Measurements from ENCODE around the gene SMARCA4.

SMARCA4 gene

GRCh38 chr19:10960314-10961072 is at the start of gene SMARCA4:
Gene SMARCA4 (plus strand): TSS chr19:10961030. CDS start chr19:10984152, 23,122 bp downstream.
- peak within 1 kb of the TSS; percentile 66 for H3K4me3 ChIP-seq (ENCODE audit: low read length)
- H3K9me3 ChIP-seq (ENCODE audit: control insufficient read depth, low read length): no peaks in the 10 kb centered on the region
- H3K4me1 ChIP-seq (ENCODE audit: control insufficient read depth, insufficient read depth, low read length): peaks cover 25% of the 10 kb centered on the region
- no peaks in the 10 kb centered on the region for H3K27me3 ChIP-seq (ENCODE audit: control insufficient read depth, insufficient read depth, low read length)
- no peaks in the 10 kb centered on the region for H3K36me3 ChIP-seq (ENCODE audit: control insufficient read depth, insufficient read depth, low read length)
- peak within 1 kb of the TSS; percentile 83 for H3K9ac ChIP-seq (ENCODE audit: low read length)

- H3K27me3 ChIP-seq (ENCODE audit: control insufficient read depth, insufficient read depth, low read length): no peaks in the 10 kb centered on the region
- no peaks in the 10 kb centered on the region for H3K9me3 ChIP-seq (ENCODE audit: control insufficient read depth, low read length)
- H3K4me3 ChIP-seq (ENCODE audit: low read length): no peak overlapping the region
- peaks cover 6% of the 10 kb centered on the region for H3K4me1 ChIP-seq (ENCODE audit: control insufficient read depth, insufficient read depth, low read length)
- H3K36me3 ChIP-seq (ENCODE audit: control insufficient read depth, insufficient read depth, low read length): peaks cover 7% of the 10 kb centered on the region
- H3K9ac ChIP-seq (ENCODE audit: low read length): no peak overlapping the region
Measured at GRCh38 chr19:10911579-10912363, 49.1 kb upstream of the SMARCA4 start.

- H3K36me3 ChIP-seq (ENCODE audit: control insufficient read depth, insufficient read depth, low read length): peaks cover 7% of the 10 kb centered on the region
- no peak overlapping the region for H3K4me3 ChIP-seq (ENCODE audit: low read length)
- no peaks in the 10 kb centered on the region for H3K27me3 ChIP-seq (ENCODE audit: control insufficient read depth, insufficient read depth, low read length)
- no peak overlapping the region for H3K9ac ChIP-seq (ENCODE audit: low read length)
- H3K9me3 ChIP-seq (ENCODE audit: control insufficient read depth, low read length): no peaks in the 10 kb centered on the region
- peaks cover 6% of the 10 kb centered on the region for H3K4me1 ChIP-seq (ENCODE audit: control insufficient read depth, insufficient read depth, low read length)
Measured at GRCh38 chr19:10912619-10913018, 48.2 kb upstream of the SMARCA4 start.

- H3K4me1 ChIP-seq (ENCODE audit: control insufficient read depth, insufficient read depth, low read length): peaks cover 6% of the 10 kb centered on the region
- H3K9me3 ChIP-seq (ENCODE audit: control insufficient read depth, low read length): no peaks in the 10 kb centered on the region
- H3K4me3 ChIP-seq (ENCODE audit: low read length): no peak overlapping the region
- no peaks in the 10 kb centered on the region for H3K36me3 ChIP-seq (ENCODE audit: control insufficient read depth, insufficient read depth, low read length)
- H3K9ac ChIP-seq (ENCODE audit: low read length): no peak overlapping the region
- H3K27me3 ChIP-seq (ENCODE audit: control insufficient read depth, insufficient read depth, low read length): no peaks in the 10 kb centered on the region
Measured at GRCh38 chr19:10913716-10914340, 47.0 kb upstream of the SMARCA4 start.

- peaks cover 6% of the 10 kb centered on the region for H3K4me1 ChIP-seq (ENCODE audit: control insufficient read depth, insufficient read depth, low read length)
- no peaks in the 10 kb centered on the region for H3K27me3 ChIP-seq (ENCODE audit: control insufficient read depth, insufficient read depth, low read length)
- H3K36me3 ChIP-seq (ENCODE audit: control insufficient read depth, insufficient read depth, low read length): peaks cover 7% of the 10 kb centered on the region
- H3K4me3 ChIP-seq (ENCODE audit: low read length): no peak overlapping the region
- H3K9ac ChIP-seq (ENCODE audit: low read length): no peak overlapping the region
- H3K9me3 ChIP-seq (ENCODE audit: control insufficient read depth, low read length): no peaks in the 10 kb centered on the region
Measured at GRCh38 chr19:10915130-10916091, 45.4 kb upstream of the SMARCA4 start.

- H3K4me3 ChIP-seq (ENCODE audit: low read length): no peak overlapping the region
- no peaks in the 10 kb centered on the region for H3K9me3 ChIP-seq (ENCODE audit: control insufficient read depth, low read length)
- no peak overlapping the region for H3K9ac ChIP-seq (ENCODE audit: low read length)
- peaks cover 6% of the 10 kb centered on the region for H3K4me1 ChIP-seq (ENCODE audit: control insufficient read depth, insufficient read depth, low read length)
- no peaks in the 10 kb centered on the region for H3K27me3 ChIP-seq (ENCODE audit: control insufficient read depth, insufficient read depth, low read length)
- peaks cover 7% of the 10 kb centered on the region for H3K36me3 ChIP-seq (ENCODE audit: control insufficient read depth, insufficient read depth, low read length)
Measured at GRCh38 chr19:10916602-10917001, 44.2 kb upstream of the SMARCA4 start.

GRCh38 chr19:10918359-10918758 is 42.5 kb upstream of the SMARCA4 start:
- Histone ChIP-seq H3K4me3 (ENCODE audit: low read length) (no peak overlapping the region), H3K36me3 (ENCODE audit: control insufficient read depth, insufficient read depth, low read length) (peaks cover 7% of the 10 kb centered on the region), H3K9ac (ENCODE audit: low read length) (no peak overlapping the region), H3K4me1 (ENCODE audit: control insufficient read depth, insufficient read depth, low read length) (peaks cover 6% of the 10 kb centered on the region), H3K27me3 (ENCODE audit: control insufficient read depth, insufficient read depth, low read length) (no peaks in the 10 kb centered on the region), H3K9me3 (ENCODE audit: control insufficient read depth, low read length) (no peaks in the 10 kb centered on the region)

GRCh38 chr19:10919352-10920287 is 41.2 kb upstream of the SMARCA4 start:
- Histone ChIP-seq H3K4me1 (ENCODE audit: control insufficient read depth, insufficient read depth, low read length) (peaks cover 6% of the 10 kb centered on the region), H3K36me3 (ENCODE audit: control insufficient read depth, insufficient read depth, low read length) (peaks cover 7% of the 10 kb centered on the region), H3K9ac (ENCODE audit: low read length) (no peak overlapping the region), H3K27me3 (ENCODE audit: control insufficient read depth, insufficient read depth, low read length) (no peaks in the 10 kb centered on the region), H3K4me3 (ENCODE audit: low read length) (no peak overlapping the region), H3K9me3 (ENCODE audit: control insufficient read depth, low read length) (no peaks in the 10 kb centered on the region)

- Histone ChIP-seq H3K27me3 (ENCODE audit: control insufficient read depth, insufficient read depth, low read length) (no peaks in the 10 kb centered on the region), H3K9me3 (ENCODE audit: control insufficient read depth, low read length) (no peaks in the 10 kb centered on the region), H3K36me3 (ENCODE audit: control insufficient read depth, insufficient read depth, low read length) (peaks cover 7% of the 10 kb centered on the region), H3K9ac (ENCODE audit: low read length) (no peak overlapping the region), H3K4me1 (ENCODE audit: control insufficient read depth, insufficient read depth, low read length) (peaks cover 6% of the 10 kb centered on the region), H3K4me3 (ENCODE audit: low read length) (no peak overlapping the region)
Measured at GRCh38 chr19:10920288-10920655, 40.6 kb upstream of the SMARCA4 start.

- Histone ChIP-seq H3K36me3 (ENCODE audit: control insufficient read depth, insufficient read depth, low read length) (peaks cover 7% of the 10 kb centered on the region), H3K9ac (ENCODE audit: low read length) (no peak overlapping the region), H3K27me3 (ENCODE audit: control insufficient read depth, insufficient read depth, low read length) (no peaks in the 10 kb centered on the region), H3K4me1 (ENCODE audit: control insufficient read depth, insufficient read depth, low read length) (peaks cover 2% of the 10 kb centered on the region), H3K4me3 (ENCODE audit: low read length) (no peak overlapping the region), H3K9me3 (ENCODE audit: control insufficient read depth, low read length) (no peaks in the 10 kb centered on the region)
Measured at GRCh38 chr19:10920781-10921180, 40.0 kb upstream of the SMARCA4 start.
